ENCODE data around the gene PKNOX2. TPM values are rescaled to one million over a fixed set of nuclear protein-coding genes. Genes with fewer than 3 reads are reported as not detected.

Gene PKNOX2
- total RNA-seq, 4 donors from 2014 or later, result 0.40 to 5.9 (median 1.1) TPM; not detected in 1

DNA sequence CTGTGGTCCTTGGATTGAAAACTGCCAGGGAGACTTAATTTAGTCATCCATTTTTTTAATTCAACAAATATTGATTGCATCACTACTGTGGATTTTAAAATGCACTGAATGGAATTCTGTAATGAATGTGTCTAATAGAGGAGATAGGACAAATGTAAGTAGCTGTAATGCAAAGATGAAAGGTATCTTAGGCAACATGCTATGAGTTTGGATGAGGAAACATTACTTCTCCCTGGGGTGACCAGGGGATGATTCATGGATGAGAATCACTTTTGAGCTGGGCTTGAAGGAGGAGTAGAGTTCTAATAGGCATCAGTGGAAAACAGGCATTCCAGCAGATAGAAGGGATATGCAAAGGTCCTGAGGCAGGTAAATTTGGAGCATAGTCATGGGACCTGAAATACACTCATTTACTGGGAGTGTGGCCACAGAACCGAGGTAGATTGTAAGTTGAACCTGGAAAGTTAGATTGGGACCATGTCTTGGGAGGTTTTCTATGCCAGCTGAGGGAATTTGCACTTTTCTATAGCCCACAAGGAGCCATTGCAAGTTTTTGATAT, 43.4 kb downstream of the PKNOX2 start:
- H3K9me3 ChIP-seq, result no peaks in the 10 kb centered on the region
- H3K27ac ChIP-seq, result no peak overlapping the region
- H3K4me3 ChIP-seq, result no peak overlapping the region
- intact Hi-C loops (cut with DNase I), result no loop called here
- TF ChIP-seq, protein P1, sequence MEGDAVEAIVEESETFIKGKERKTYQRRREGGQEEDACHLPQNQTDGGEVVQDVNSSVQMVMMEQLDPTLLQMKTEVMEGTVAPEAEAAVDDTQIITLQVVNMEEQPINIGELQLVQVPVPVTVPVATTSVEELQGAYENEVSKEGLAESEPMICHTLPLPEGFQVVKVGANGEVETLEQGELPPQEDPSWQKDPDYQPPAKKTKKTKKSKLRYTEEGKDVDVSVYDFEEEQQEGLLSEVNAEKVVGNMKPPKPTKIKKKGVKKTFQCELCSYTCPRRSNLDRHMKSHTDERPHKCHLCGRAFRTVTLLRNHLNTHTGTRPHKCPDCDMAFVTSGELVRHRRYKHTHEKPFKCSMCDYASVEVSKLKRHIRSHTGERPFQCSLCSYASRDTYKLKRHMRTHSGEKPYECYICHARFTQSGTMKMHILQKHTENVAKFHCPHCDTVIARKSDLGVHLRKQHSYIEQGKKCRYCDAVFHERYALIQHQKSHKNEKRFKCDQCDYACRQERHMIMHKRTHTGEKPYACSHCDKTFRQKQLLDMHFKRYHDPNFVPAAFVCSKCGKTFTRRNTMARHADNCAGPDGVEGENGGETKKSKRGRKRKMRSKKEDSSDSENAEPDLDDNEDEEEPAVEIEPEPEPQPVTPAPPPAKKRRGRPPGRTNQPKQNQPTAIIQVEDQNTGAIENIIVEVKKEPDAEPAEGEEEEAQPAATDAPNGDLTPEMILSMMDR (IDR thresholded peaks at IDR 0.05), result no peak
- TF ChIP-seq POLR2A (IDR thresholded peaks at IDR 0.05), result no peak
- no peak for DNase-seq
- H3K36me3 ChIP-seq, result no peaks in the 10 kb centered on the region
- peaks cover 0 to 12% (median 0%) of the 10 kb centered on the region in 3 donors for H3K4me1 ChIP-seq
- WGBS, 2 donors, result 30 to 57% methylated on average over 1 of the region's 1 CpG
- no peaks in the 10 kb centered on the region for H3K27me3 ChIP-seq

DNA sequence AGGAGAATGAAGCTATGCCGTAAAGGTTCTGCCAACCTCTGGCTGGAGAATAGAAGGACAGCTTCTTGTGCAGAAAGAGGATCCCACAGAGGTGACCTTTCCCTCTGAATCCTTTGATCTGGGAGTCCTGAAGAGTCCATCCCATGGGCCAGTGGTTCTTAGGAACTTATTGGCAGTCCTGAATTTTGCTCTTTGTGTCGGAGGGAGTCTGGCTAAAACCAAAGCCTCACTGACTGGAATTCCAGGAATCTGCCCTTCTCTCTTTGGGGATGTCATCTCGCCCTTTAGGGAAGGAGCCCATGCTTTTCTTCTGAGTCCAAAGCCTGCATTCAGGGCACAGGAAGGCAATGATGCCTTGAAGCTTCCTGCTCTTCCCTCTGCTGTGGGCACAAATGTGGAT, 45.5 kb downstream of the PKNOX2 start:
- TF ChIP-seq, protein P1 (IDR thresholded peaks at IDR 0.05), result no peak
- TF ChIP-seq POLR2A (IDR thresholded peaks at IDR 0.05), result no peak
- Histone ChIP-seq H3K27me3 (no peaks in the 10 kb centered on the region), H3K27ac (no peak overlapping the region), H3K4me3 (no peak overlapping the region), H3K9me3 (no peaks in the 10 kb centered on the region), H3K36me3 (no peaks in the 10 kb centered on the region), H3K4me1 (peaks cover 0 to 21% (median 6%) of the 10 kb centered on the region in 3 donors)
- no peak for DNase-seq
- 70% methylated on average over 3 of the region's 3 CpGs; no CpG with 5 or more reads in 1 of the 2 donors for WGBS, 2 donors
- intact Hi-C loops (cut with DNase I), result no loop called here

DNA sequence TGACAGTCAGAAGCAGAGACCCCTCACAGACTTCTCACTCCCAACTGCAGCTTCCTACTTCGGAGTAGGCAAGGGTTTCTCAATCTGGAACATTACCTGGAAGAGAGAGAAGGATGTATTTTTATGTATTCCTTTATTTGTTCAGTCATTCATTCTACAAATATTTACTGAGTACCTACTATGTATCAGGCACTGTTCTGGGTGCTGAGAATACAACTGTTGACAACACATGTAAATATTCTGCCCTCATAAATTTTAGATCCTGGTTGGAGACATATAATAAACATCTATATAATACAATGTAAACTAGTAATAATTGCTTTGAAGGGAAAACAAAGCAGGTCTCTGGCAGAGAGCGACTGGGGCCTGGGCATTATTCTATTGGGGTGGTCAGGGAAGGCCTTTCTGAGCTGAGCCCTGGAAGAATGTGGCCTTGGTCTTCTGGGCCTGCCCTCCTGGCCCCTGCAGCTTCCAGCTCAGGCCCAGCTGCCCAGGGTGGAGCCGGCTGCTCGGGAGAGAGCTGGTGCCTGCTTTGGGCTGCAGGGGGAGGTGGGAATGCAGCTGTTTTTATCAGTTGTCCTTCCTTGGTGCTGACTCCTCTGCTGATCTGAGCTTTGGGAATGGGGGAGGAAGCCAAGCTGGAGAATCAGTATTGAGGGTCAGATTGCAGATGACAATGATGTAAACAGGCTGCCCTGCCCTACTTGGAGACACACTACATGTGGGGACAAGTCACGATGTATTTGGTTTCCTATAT, 46.8 kb downstream of the PKNOX2 start:
- Histone ChIP-seq H3K27ac (no peak overlapping the region), H3K36me3 (no peaks in the 10 kb centered on the region), H3K4me3 (no peak overlapping the region), H3K27me3 (no peaks in the 10 kb centered on the region), H3K4me1 (peaks cover 0 to 34% (median 12%) of the 10 kb centered on the region in 3 donors), H3K9me3 (no peaks in the 10 kb centered on the region)
- no peak for DNase-seq
- TF ChIP-seq, protein P1 (IDR thresholded peaks at IDR 0.05), result no peak
- TF ChIP-seq POLR2A (IDR thresholded peaks at IDR 0.05), result no peak
- 52 to 61% methylated on average over 3 of the region's 5 CpGs for WGBS, 2 donors
- intact Hi-C loops (cut with DNase I), result no loop called here

DNA sequence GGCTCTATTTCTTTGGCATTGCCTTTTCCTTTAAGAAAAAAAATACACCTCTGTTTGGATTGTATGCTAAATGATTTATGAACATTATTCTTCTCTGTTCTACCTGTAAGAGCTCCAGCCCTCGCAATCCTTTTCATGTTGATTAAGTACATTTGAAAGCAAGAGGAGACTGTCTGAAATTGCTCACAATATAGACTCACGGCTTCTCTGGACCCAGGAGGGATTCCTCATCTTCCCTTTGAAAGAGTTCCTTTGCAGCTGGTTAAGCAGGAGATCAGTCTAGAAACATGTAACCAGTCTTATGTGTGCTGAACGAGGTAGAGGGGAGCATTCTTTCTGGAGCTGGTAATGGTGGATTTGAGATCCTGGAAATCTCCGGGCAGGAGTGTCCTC, 47.4 kb downstream of the PKNOX2 start:
- H3K36me3 ChIP-seq, result no peaks in the 10 kb centered on the region
- intact Hi-C loops (cut with DNase I), result no loop called here
- peaks cover 0 to 39% (median 12%) of the 10 kb centered on the region in 3 donors for H3K4me1 ChIP-seq
- no peaks in the 10 kb centered on the region for H3K27me3 ChIP-seq
- no peak for DNase-seq
- 45 to 58% methylated on average over 3 of the region's 4 CpGs for WGBS, 2 donors
- no peak overlapping the region for H3K27ac ChIP-seq
- TF ChIP-seq, protein P1 (IDR thresholded peaks at IDR 0.05), result no peak
- no peak for TF ChIP-seq POLR2A (IDR thresholded peaks at IDR 0.05)
- H3K9me3 ChIP-seq, result no peaks in the 10 kb centered on the region
- no peak overlapping the region for H3K4me3 ChIP-seq

Data from esophagus squamous epithelium (tissue), 5 donors.